HG03139 (cell line): ENCODE results near the gene NUDT14.

Source experiments
- ATAC-seq: cut with Tn5 transposase; IDR thresholded peaks from one replicate; pipeline ENCODE4 v1.9.1; 2021; ENCODE audit not compliant: unreplicated experiment

NUDT14 gene

GRCh38 chr14:105199093-105199492 lies 18.0 kb upstream of the NUDT14 start:
- ATAC-seq, result no peak

GRCh38 chr14:105198588-105198987 lies 17.5 kb upstream of the NUDT14 start:
- ATAC-seq, result no peak

GRCh38 chr14:105197211-105197641 lies 16.1 kb upstream of the NUDT14 start:
- ATAC-seq, result no peak

- no peak for ATAC-seq
Measured at GRCh38 chr14:105196265-105196960, 15.3 kb upstream of the NUDT14 start.

GRCh38 chr14:105195522-105196264 lies 14.6 kb upstream of the NUDT14 start:
- ATAC-seq, result no peak

GRCh38 chr14:105195051-105195450 lies 13.9 kb upstream of the NUDT14 start:
- ATAC-seq, result no peak

- no peak for ATAC-seq
Measured at GRCh38 chr14:105193916-105194782, 13.0 kb upstream of the NUDT14 start.

- ATAC-seq, result no peak
Measured at GRCh38 chr14:105192866-105193731, 12.0 kb upstream of the NUDT14 start.

- no peak for ATAC-seq
Measured at GRCh38 chr14:105187935-105188524, 6.9 kb upstream of the NUDT14 start.

GRCh38 chr14:105187116-105187515 lies 6.0 kb upstream of the NUDT14 start:
- ATAC-seq, result no peak

- no peak for ATAC-seq
Measured at GRCh38 chr14:105185973-105186372, 4.9 kb upstream of the NUDT14 start.

- no peak for ATAC-seq
Measured at GRCh38 chr14:105185001-105185400, 3.9 kb upstream of the NUDT14 start.

- ATAC-seq, result no peak
Measured at GRCh38 chr14:105184461-105184860, 3.3 kb upstream of the NUDT14 start.

GRCh38 chr14:105182296-105183020 lies 1.3 kb upstream of the NUDT14 start:
- ATAC-seq, result no peak

- ATAC-seq, result no peak
Measured at GRCh38 chr14:105181549-105182295, 610 bp upstream of the NUDT14 start.

- no peak for ATAC-seq
Measured at GRCh38 chr14:105179191-105179590, 1.9 kb downstream of the NUDT14 start.

- ATAC-seq, result no peak
Measured at GRCh38 chr14:105178868-105179140, 2.3 kb downstream of the NUDT14 start.

GRCh38 chr14:105178069-105178867 lies 2.8 kb downstream of the NUDT14 start:
- ATAC-seq, result no peak
